Measurements from ENCODE around the gene BZW1.
A peak's percentile ranks its signal among the peaks of the same experiment; 100 is the strongest.

BZW1 gene

GRCh38 chr2:200843993-200844948, 32.6 kb downstream of the BZW1 start:
- DNase-seq, result no peak

GRCh38 chr2:200845194-200845593, 33.5 kb downstream of the BZW1 start:
- no peak for DNase-seq

GRCh38 chr2:200845669-200846325, 34.1 kb downstream of the BZW1 start:
- no peak for DNase-seq

- DNase-seq, result no peak
These were observed 35.6 kb downstream of the BZW1 start for GRCh38 chr2:200847269-200847668.

GRCh38 chr2:200847939-200848338, 36.2 kb downstream of the BZW1 start:
- DNase-seq, result no peak

- no peak for DNase-seq
These were observed 39.0 kb downstream of the BZW1 start for GRCh38 chr2:200850512-200851256.

GRCh38 chr2:200851398-200852248, 39.9 kb downstream of the BZW1 start:
- no peak for DNase-seq

GRCh38 chr2:200852605-200853004, 40.9 kb downstream of the BZW1 start:
- DNase-seq, result no peak

- DNase-seq, result no peak
These were observed 45.1 kb downstream of the BZW1 start for GRCh38 chr2:200856806-200857205.

GRCh38 chr2:200860092-200860795, 48.5 kb downstream of the BZW1 start:
- DNase-seq, result no peak

- DNase-seq, result no peak
These were observed 50.0 kb downstream of the BZW1 start for GRCh38 chr2:200861617-200862155.

- no peak for DNase-seq
These were observed 50.9 kb downstream of the BZW1 start for GRCh38 chr2:200862532-200863000.

GRCh38 chr2:200863782-200864175, 52.1 kb downstream of the BZW1 start:
- no peak for DNase-seq

GRCh38 chr2:200864176-200865034, 52.7 kb downstream of the BZW1 start, which contains the start of gene CLK1:
Gene CLK1, minus strand, starts transcription at chr2:200864658. Its CDS starts 2,796 bp downstream, at chr2:200861862.
- peak; percentile 37 for DNase-seq

GRCh38 chr2:200869014-200869413, 57.3 kb downstream of the BZW1 start:
- no peak for DNase-seq

GRCh38 chr2:200871151-200871550, 59.4 kb downstream of the BZW1 start:
- DNase-seq, result no peak

GRCh38 chr2:200873560-200873959, 61.9 kb downstream of the BZW1 start:
- DNase-seq, result no peak
